ENCODE results near the gene TAF1A.

Gene TAF1A

GRCh38 chr1:222540598-222540995, 49.1 kb downstream of the TAF1A start:
- TF ChIP-seq SUZ12 (IDR thresholded peaks at IDR 0.05; ENCODE audit: extremely low read depth, insufficient read depth, insufficient read length) (no peak), ZNF274 (IDR thresholded peaks at IDR 0.05; ENCODE audit: low read depth, low read length) (no peak), YY1 (IDR thresholded peaks at IDR 0.05; ENCODE audit: insufficient read depth, insufficient read length) (no peak)
- Histone ChIP-seq H3K9me3 (ENCODE audit: insufficient read depth, low read length) (no peaks in the 10 kb centered on the region), H3K4me3 (ENCODE audit: insufficient read length, low read depth) (no peak overlapping the region), H3K9ac (ENCODE audit: insufficient read length, low read depth) (no peak overlapping the region), H3K27me3 (ENCODE audit: insufficient read depth, insufficient read length) (no peaks in the 10 kb centered on the region), H3K36me3 (ENCODE audit: insufficient read depth, insufficient read length, low read length) (peaks cover 47% of the 10 kb centered on the region), H3K4me1 (ENCODE audit: insufficient read depth, insufficient read length) (peaks cover 3% of the 10 kb centered on the region)
- DNase-seq (ENCODE audit: low read depth, low spot score), result no peak

- H3K9ac ChIP-seq (ENCODE audit: insufficient read length, low read depth), result no peak overlapping the region
- no peaks in the 10 kb centered on the region for H3K9me3 ChIP-seq (ENCODE audit: insufficient read depth, low read length)
- no peak overlapping the region for H3K4me3 ChIP-seq (ENCODE audit: insufficient read length, low read depth)
- TF ChIP-seq SUZ12 (IDR thresholded peaks at IDR 0.05; ENCODE audit: extremely low read depth, insufficient read depth, insufficient read length), result no peak
- no peak for TF ChIP-seq YY1 (IDR thresholded peaks at IDR 0.05; ENCODE audit: insufficient read depth, insufficient read length)
- TF ChIP-seq ZNF274 (IDR thresholded peaks at IDR 0.05; ENCODE audit: low read depth, low read length), result no peak
- H3K36me3 ChIP-seq (ENCODE audit: insufficient read depth, insufficient read length, low read length), result peaks cover 50% of the 10 kb centered on the region
- H3K27me3 ChIP-seq (ENCODE audit: insufficient read depth, insufficient read length), result no peaks in the 10 kb centered on the region
- peaks cover 3% of the 10 kb centered on the region for H3K4me1 ChIP-seq (ENCODE audit: insufficient read depth, insufficient read length)
- DNase-seq (ENCODE audit: low read depth, low spot score), result no peak
Observed at GRCh38 chr1:222539951-222540597, 49.7 kb downstream of the TAF1A start.

GRCh38 chr1:222535455-222535854, 54.3 kb downstream of the TAF1A start:
- no peaks in the 10 kb centered on the region for H3K27me3 ChIP-seq (ENCODE audit: insufficient read depth, insufficient read length)
- no peak overlapping the region for H3K9ac ChIP-seq (ENCODE audit: insufficient read length, low read depth)
- H3K36me3 ChIP-seq (ENCODE audit: insufficient read depth, insufficient read length, low read length), result peaks cover 28% of the 10 kb centered on the region
- TF ChIP-seq ZNF274 (IDR thresholded peaks at IDR 0.05; ENCODE audit: low read depth, low read length) (no peak), SUZ12 (IDR thresholded peaks at IDR 0.05; ENCODE audit: extremely low read depth, insufficient read depth, insufficient read length) (no peak), YY1 (IDR thresholded peaks at IDR 0.05; ENCODE audit: insufficient read depth, insufficient read length) (no peak)
- DNase-seq (ENCODE audit: low read depth, low spot score), result no peak
- H3K4me1 ChIP-seq (ENCODE audit: insufficient read depth, insufficient read length), result no peaks in the 10 kb centered on the region
- H3K4me3 ChIP-seq (ENCODE audit: insufficient read length, low read depth), result no peak overlapping the region
- no peaks in the 10 kb centered on the region for H3K9me3 ChIP-seq (ENCODE audit: insufficient read depth, low read length)

- H3K9ac ChIP-seq (ENCODE audit: insufficient read length, low read depth), result no peak overlapping the region
- no peak for DNase-seq (ENCODE audit: low read depth, low spot score)
- no peaks in the 10 kb centered on the region for H3K4me1 ChIP-seq (ENCODE audit: insufficient read depth, insufficient read length)
- no peak for TF ChIP-seq SUZ12 (IDR thresholded peaks at IDR 0.05; ENCODE audit: extremely low read depth, insufficient read depth, insufficient read length)
- no peak for TF ChIP-seq YY1 (IDR thresholded peaks at IDR 0.05; ENCODE audit: insufficient read depth, insufficient read length)
- no peak for TF ChIP-seq ZNF274 (IDR thresholded peaks at IDR 0.05; ENCODE audit: low read depth, low read length)
- no peaks in the 10 kb centered on the region for H3K27me3 ChIP-seq (ENCODE audit: insufficient read depth, insufficient read length)
- H3K9me3 ChIP-seq (ENCODE audit: insufficient read depth, low read length), result no peaks in the 10 kb centered on the region
- no peak overlapping the region for H3K4me3 ChIP-seq (ENCODE audit: insufficient read length, low read depth)
- peaks cover 23% of the 10 kb centered on the region for H3K36me3 ChIP-seq (ENCODE audit: insufficient read depth, insufficient read length, low read length)
Observed at GRCh38 chr1:222530852-222531251, 58.9 kb downstream of the TAF1A start.

- H3K9me3 ChIP-seq (ENCODE audit: insufficient read depth, low read length), result no peaks in the 10 kb centered on the region
- DNase-seq (ENCODE audit: low read depth, low spot score), result no peak
- H3K4me1 ChIP-seq (ENCODE audit: insufficient read depth, insufficient read length), result no peaks in the 10 kb centered on the region
- TF ChIP-seq YY1 (IDR thresholded peaks at IDR 0.05; ENCODE audit: insufficient read depth, insufficient read length) (no peak), ZNF274 (IDR thresholded peaks at IDR 0.05; ENCODE audit: low read depth, low read length) (no peak), SUZ12 (IDR thresholded peaks at IDR 0.05; ENCODE audit: extremely low read depth, insufficient read depth, insufficient read length) (no peak)
- H3K4me3 ChIP-seq (ENCODE audit: insufficient read length, low read depth), result no peak overlapping the region
- peaks cover 21% of the 10 kb centered on the region for H3K36me3 ChIP-seq (ENCODE audit: insufficient read depth, insufficient read length, low read length)
- H3K9ac ChIP-seq (ENCODE audit: insufficient read length, low read depth), result no peak overlapping the region
- H3K27me3 ChIP-seq (ENCODE audit: insufficient read depth, insufficient read length), result no peaks in the 10 kb centered on the region
Observed at GRCh38 chr1:222529916-222530315, 59.8 kb downstream of the TAF1A start.

- no peaks in the 10 kb centered on the region for H3K27me3 ChIP-seq (ENCODE audit: insufficient read depth, insufficient read length)
- H3K36me3 ChIP-seq (ENCODE audit: insufficient read depth, insufficient read length, low read length), result peaks cover 21% of the 10 kb centered on the region
- no peak overlapping the region for H3K9ac ChIP-seq (ENCODE audit: insufficient read length, low read depth)
- no peaks in the 10 kb centered on the region for H3K4me1 ChIP-seq (ENCODE audit: insufficient read depth, insufficient read length)
- no peak for DNase-seq (ENCODE audit: low read depth, low spot score)
- no peak overlapping the region for H3K4me3 ChIP-seq (ENCODE audit: insufficient read length, low read depth)
- TF ChIP-seq YY1 (IDR thresholded peaks at IDR 0.05; ENCODE audit: insufficient read depth, insufficient read length) (no peak), ZNF274 (IDR thresholded peaks at IDR 0.05; ENCODE audit: low read depth, low read length) (no peak), SUZ12 (IDR thresholded peaks at IDR 0.05; ENCODE audit: extremely low read depth, insufficient read depth, insufficient read length) (no peak)
- no peaks in the 10 kb centered on the region for H3K9me3 ChIP-seq (ENCODE audit: insufficient read depth, low read length)
Observed at GRCh38 chr1:222529181-222529580, 60.6 kb downstream of the TAF1A start.

GRCh38 chr1:222525951-222526350, 63.8 kb downstream of the TAF1A start:
- no peak overlapping the region for H3K9ac ChIP-seq (ENCODE audit: insufficient read length, low read depth)
- TF ChIP-seq SUZ12 (IDR thresholded peaks at IDR 0.05; ENCODE audit: extremely low read depth, insufficient read depth, insufficient read length), result no peak
- TF ChIP-seq YY1 (IDR thresholded peaks at IDR 0.05; ENCODE audit: insufficient read depth, insufficient read length), result no peak
- no peak for TF ChIP-seq ZNF274 (IDR thresholded peaks at IDR 0.05; ENCODE audit: low read depth, low read length)
- DNase-seq (ENCODE audit: low read depth, low spot score), result no peak

More at GRCh38 chr1:222525951-222526350, 63.8 kb downstream of the TAF1A start:
- Histone ChIP-seq H3K36me3 (ENCODE audit: insufficient read depth, insufficient read length, low read length) (peaks cover 27% of the 10 kb centered on the region), H3K9me3 (ENCODE audit: insufficient read depth, low read length) (0 out of 2 replicates have a peak, but pooled peaks cover 6% of the 10 kb centered on the region), H3K4me1 (ENCODE audit: insufficient read depth, insufficient read length) (no peaks in the 10 kb centered on the region), H3K4me3 (ENCODE audit: insufficient read length, low read depth) (no peak overlapping the region), H3K27me3 (ENCODE audit: insufficient read depth, insufficient read length) (no peaks in the 10 kb centered on the region)
